Islet of Langerhans (tissue), 1 donor: ENCODE data around the gene TFCP2L1.

Source experiments
- FAIRE-seq: peaks from one replicate; lab custom pipeline; 2011; peaks lifted over from hg19 to GRCh38; lab: Jason Lieb, UNC

TFCP2L1 gene

GRCh38 chr2:121196132-121196848 lies 88.7 kb downstream of the TFCP2L1 start:
- no peak for FAIRE-seq

GRCh38 chr2:121195036-121195435 lies 90.0 kb downstream of the TFCP2L1 start:
- FAIRE-seq, result no peak

- no peak for FAIRE-seq
Measured at GRCh38 chr2:121194626-121195025, 90.4 kb downstream of the TFCP2L1 start.

- no peak for FAIRE-seq
Measured at GRCh38 chr2:121193185-121193584, 91.8 kb downstream of the TFCP2L1 start.

GRCh38 chr2:121192576-121192975 lies 92.4 kb downstream of the TFCP2L1 start:
- no peak for FAIRE-seq

GRCh38 chr2:121191191-121192170 lies 93.5 kb downstream of the TFCP2L1 start:
- FAIRE-seq, result no peak

- no peak for FAIRE-seq
Measured at GRCh38 chr2:121189661-121190381, 95.2 kb downstream of the TFCP2L1 start.

- no peak for FAIRE-seq
Measured at GRCh38 chr2:121189011-121189410, 96.0 kb downstream of the TFCP2L1 start.

- FAIRE-seq, result no peak
Measured at GRCh38 chr2:121187982-121188411, 97.0 kb downstream of the TFCP2L1 start.

- no peak for FAIRE-seq
Measured at GRCh38 chr2:121187351-121187981, 97.5 kb downstream of the TFCP2L1 start.

- no peak for FAIRE-seq
Measured at GRCh38 chr2:121186261-121186660, 98.7 kb downstream of the TFCP2L1 start.

GRCh38 chr2:121185571-121186074 lies 99.4 kb downstream of the TFCP2L1 start:
- FAIRE-seq, result no peak

- no peak for FAIRE-seq
Measured at GRCh38 chr2:121185111-121185510, 99.9 kb downstream of the TFCP2L1 start.

- no peak for FAIRE-seq
Measured at GRCh38 chr2:121184248-121184862, 100.6 kb downstream of the TFCP2L1 start.

GRCh38 chr2:121182520-121182919 lies 102.5 kb downstream of the TFCP2L1 start:
- no peak for FAIRE-seq

- FAIRE-seq, result no peak
Measured at GRCh38 chr2:121179467-121179866, 105.5 kb downstream of the TFCP2L1 start.

GRCh38 chr2:121178730-121179129 lies 106.3 kb downstream of the TFCP2L1 start:
- FAIRE-seq, result no peak

- FAIRE-seq, result no peak
Measured at GRCh38 chr2:121177896-121178295, 107.1 kb downstream of the TFCP2L1 start.

- FAIRE-seq, result no peak
Measured at GRCh38 chr2:121175326-121175725, 109.7 kb downstream of the TFCP2L1 start.

- FAIRE-seq, result no peak
Measured at GRCh38 chr2:121173806-121174205, 111.2 kb downstream of the TFCP2L1 start.

GRCh38 chr2:121173112-121173511 lies 111.9 kb downstream of the TFCP2L1 start:
- no peak for FAIRE-seq
